Epithelial cell of esophagus (primary cell): ENCODE measurements around the gene TTC21A.
A peak's percentile ranks its signal among the peaks of the same experiment; 100 is the strongest.

Source experiments
- DNase-seq: peaks from one replicate; pipeline ENCODE4 v3.0.0; 2010; ENCODE audit warnings: low read depth
- H3K4me3 ChIP-seq: 2 replicates; pipeline ENCODE4 v1.5.1; 2011; ENCODE audit warnings: mild to moderate bottlenecking, low read length, control low read depth
- CTCF ChIP-seq: IDR thresholded peaks from 2 replicates; pipeline ENCODE4 v1.5.1; 2011; ENCODE audit warnings: low read depth, mild to moderate bottlenecking, low read length, control low read depth, inconsistent platforms; ENCODE audit not compliant: insufficient read depth; ENCODE audit errors: missing control alignments

Gene TTC21A

DNA sequence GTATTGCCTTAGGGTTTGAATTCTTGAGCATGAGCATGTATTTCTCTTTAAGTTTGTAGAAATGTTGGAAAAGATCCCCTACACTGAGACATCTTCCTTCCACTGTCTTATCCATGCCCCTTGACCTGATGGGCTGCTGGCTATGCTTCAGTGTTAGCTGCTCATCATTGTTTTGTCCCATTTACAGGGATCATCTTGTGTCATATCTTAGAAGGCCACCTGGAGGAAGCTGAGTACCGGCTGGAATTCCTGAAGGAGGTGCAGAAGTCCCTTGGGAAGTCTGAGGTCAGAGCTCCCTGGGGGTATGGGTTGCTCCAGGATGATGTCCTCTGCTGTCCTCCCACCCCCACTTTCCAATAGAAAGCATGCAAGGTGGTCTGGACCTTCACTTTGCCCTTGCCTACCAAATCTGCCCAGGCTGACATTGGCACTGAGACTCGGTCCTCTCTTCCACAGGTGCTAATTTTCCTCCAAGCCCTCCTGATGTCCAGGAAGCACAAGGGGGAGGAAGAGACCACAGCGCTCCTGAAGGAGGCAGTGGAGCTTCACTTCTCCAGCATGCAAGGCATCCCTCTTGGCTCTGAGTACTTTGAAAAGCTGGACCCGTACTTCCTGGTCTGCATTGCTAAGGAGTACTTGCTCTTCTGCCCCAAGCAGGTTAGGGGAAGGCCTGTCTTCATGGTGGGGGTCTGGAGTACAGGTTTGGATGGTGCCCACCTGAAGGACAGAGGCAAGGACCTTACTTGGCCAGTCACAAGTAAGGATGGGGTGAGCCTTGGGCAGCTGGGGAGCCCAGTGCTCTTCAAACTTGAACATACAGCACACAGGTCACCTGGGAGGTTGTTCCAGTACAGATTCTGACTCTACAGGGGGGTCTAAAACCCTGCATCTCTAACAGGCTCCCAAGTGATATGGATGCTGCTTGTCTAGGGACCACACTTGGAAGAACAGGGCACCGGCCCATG lies 17.7 kb downstream of the TTC21A start:
- no peak overlapping the region for H3K4me3 ChIP-seq
- peak; percentile 53 for DNase-seq
- TF ChIP-seq CTCF, result peak; percentile 56

DNA sequence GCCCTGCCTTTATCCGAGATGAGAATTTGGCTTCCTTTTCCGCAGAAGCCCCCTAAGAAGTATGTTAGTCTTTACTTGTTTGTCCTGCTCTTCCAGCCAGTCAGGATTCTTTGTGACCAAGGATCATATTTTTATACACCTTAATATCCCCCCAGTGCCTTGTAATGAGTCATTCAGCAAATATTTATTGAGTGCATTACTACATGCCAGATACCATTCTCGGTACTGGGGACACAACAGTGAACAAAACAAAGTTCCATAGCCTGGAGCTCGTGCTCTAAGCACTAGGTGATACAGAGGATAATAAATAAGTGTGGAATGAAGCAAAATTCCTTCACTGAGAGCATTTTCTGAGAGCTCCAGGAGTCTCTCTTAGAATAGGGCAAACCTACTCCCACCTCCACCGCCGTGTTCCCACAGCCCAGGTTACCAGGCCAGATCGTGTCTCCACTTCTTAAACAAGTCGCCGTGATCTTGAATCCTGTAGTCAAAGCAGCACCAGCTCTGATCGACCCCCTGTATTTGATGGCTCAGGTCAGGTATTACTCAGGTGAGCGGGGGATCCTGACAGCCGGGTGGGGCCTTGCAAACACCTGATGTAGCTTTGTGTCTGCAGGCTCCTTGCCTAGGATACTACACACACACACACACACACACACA lies 18.5 kb downstream of the TTC21A start:
- no peak for TF ChIP-seq CTCF
- peak; percentile 37 for DNase-seq
- no peak overlapping the region for H3K4me3 ChIP-seq

DNA sequence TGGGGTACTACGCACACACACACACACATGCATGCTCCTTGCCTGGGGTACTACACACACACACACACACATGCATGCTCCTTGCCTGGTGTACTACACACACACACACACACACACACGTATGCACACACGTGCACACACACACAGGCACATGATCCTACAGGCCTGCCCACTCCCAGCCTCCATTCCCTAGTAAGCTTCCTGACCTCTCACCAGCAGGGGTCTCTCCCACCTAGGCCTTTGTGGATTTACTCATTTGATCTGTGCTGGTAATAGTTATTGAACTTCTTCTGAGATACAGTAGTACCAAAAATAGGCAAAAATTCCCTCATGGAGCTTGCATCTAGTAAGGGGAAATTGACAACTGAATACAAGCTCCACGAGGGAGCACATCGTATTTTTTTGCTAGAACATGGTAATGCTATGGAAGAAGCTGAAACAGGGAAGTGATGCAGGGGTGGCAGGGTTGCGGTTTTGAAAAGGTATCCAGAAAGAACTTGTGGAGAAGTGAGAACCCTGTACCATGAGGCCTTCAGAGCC lies 19.1 kb downstream of the TTC21A start:
- DNase-seq, result peak; percentile 50
- no peak overlapping the region for H3K4me3 ChIP-seq
- peak; percentile 56 for TF ChIP-seq CTCF

DNA sequence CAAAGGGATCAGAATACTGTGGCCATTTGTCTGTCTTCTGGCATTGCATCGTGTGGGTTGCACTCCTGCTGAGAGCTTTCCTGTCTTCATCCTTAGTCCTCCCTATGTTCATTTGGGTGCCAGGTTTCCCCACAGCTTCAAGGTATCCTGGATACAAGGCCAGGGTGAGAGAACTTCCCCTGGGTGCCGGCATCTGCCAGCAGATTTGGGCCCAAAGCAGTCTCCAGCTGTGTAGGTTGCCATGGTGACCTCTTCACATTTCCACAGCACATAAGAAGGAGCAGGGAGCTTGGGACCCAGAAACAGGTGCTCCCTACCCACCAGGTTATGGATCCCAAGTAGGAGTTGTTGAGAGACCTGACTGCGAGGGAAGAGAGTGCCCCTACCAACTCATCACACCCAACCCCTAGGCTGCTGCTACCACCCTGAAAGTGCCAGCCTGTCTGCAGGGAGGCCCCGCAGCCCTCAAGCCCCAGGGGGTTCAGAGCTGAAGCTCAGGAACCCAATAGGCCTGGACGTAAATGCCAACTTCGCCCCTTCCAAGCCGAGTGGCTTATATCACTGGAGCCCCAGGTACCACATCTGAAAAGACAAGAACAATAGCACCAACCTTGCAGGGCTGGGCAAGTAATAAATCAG lies 19.9 kb downstream of the TTC21A start:
- no peak overlapping the region for H3K4me3 ChIP-seq
- DNase-seq, result no peak
- TF ChIP-seq CTCF, result no peak

DNA sequence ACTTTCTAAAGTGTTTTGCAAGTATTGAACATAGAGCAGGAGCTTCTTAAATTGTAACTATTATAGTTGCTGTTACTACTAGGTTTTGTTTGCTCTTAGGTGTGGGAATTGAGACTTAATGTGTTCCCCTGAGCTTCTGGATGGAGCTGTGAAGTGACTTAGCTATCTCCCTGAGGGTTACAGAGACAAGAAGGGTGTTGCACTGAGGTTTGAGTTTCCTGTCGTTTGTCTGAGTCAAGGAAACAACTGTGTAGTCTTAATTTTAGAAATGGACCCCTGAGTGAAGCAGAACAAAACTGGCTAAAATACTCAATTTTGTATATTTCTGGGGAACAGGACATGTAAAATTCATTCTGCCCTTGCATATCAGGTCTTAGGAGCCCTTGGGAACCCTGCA lies 20.4 kb downstream of the TTC21A start:
- no peak for DNase-seq
- TF ChIP-seq CTCF, result no peak
- no peak overlapping the region for H3K4me3 ChIP-seq

DNA sequence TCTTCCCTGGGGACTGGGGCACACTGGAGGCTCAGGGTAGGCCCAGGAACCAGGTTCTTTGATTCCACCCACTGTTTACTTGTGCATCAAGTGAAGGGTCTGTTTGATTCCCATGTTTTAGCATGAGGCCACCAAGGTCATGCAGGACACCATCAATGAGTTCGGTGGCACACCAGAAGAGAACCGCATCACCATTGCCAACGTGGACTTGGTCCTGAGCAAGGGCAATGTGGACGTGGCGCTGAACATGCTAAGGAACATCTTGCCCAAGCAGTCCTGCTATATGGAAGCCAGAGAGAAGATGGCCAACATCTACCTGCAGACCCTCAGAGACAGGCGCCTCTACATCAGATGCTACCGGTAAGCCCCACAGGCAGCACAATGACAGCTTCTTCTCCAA lies 21.5 kb downstream of the TTC21A start:
- H3K4me3 ChIP-seq, result no peak overlapping the region
- TF ChIP-seq CTCF, result no peak
- no peak for DNase-seq
